Heart right ventricle (tissue), 16 donors: ENCODE data around the gene SLC13A4. TPM values are rescaled to one million over a fixed set of nuclear protein-coding genes. Genes with fewer than 3 reads are reported as not detected.

Source experiments
- ATAC-seq, 8 donors: fragments of 200-7000 bp; cut with Tn5 transposase; one replicate each; pipeline ENCODE4 v1.9.1; 2020; ENCODE audit warnings: mild to moderate bottlenecking in 8 of 8, moderate library complexity in 8 of 8, moderate number of reproducible peaks in 1 of 8
- DNase-seq, 2 donors: peaks; one replicate each; pipeline ENCODE4 v3.0.0-alpha.2; 2020
- H3K27ac ChIP-seq, 10 donors: fragments of 200-600 bp; sonication (generic) in 2 of 10; one replicate each; pipeline versions ENCODE4 v1.5.0 to v1.8.0; 2020 to 2022; ENCODE audit warnings: mild to moderate bottlenecking in 3 of 10
- H3K27me3 ChIP-seq, 7 donors: fragments of 200-600 bp; one replicate each; pipeline ENCODE4 v1.8.0; 2021 to 2022; ENCODE audit warnings: mild to moderate bottlenecking in 2 of 7
- H3K36me3 ChIP-seq, 9 donors: fragments of 200-600 bp; sonication (generic) in 1 of 9; one replicate each; pipeline versions ENCODE4 v1.5.0 to v1.8.0; 2020 to 2022; ENCODE audit warnings: mild to moderate bottlenecking in 2 of 9
- H3K4me1 ChIP-seq, 9 donors: fragments of 200-600 bp; sonication (generic) in 1 of 9; one replicate each; pipeline versions ENCODE4 v1.5.0 to v1.8.0; 2020 to 2022; ENCODE audit warnings: mild to moderate bottlenecking in 4 of 9
- H3K4me3 ChIP-seq, 10 donors: fragments of 200-600 bp; sonication (generic) in 2 of 10; one replicate each; pipeline versions ENCODE4 v1.5.0 to v1.8.0; 2020 to 2022; ENCODE audit warnings: mild to moderate bottlenecking in 7 of 10, moderate library complexity in 2 of 10
- H3K9me3 ChIP-seq, 11 donors: fragments of 200-600 bp in 10 of 11; sonication (generic) in 2 of 11; one replicate each; pipeline versions ENCODE4 v1.5.0 to v1.8.0; 2013 to 2022; ENCODE audit warnings: mild to moderate bottlenecking in 2 of 11, control low read depth in 1 of 11, moderate library complexity in 1 of 11
- WGBS, 2 donors: extraction: QIAGEN DNeasy Blood & Tissue Kit; methylation state at CpG; one replicate each; pipeline ENCODE4 v1.1.7; 2013; ENCODE audit warnings: inconsistent platforms in 1 of 2; 5-methylcytosine and 5-hydroxymethylcytosine counted together
- intact Hi-C, 10 donors: fragments of 100-400 bp; cut with DNase I; formaldehyde crosslinking; loops; one replicate each; pipeline versions ENCODE4 v1.11.1 to v1.14.2; 2022
- polyA plus RNA-seq, 2 donors: library from polyadenylated mRNA; stranded (reverse); fragments of 200-250 nt; gene quantifications; one replicate each; pipeline ENCODE4 v1.2.3, GENCODE V29; 2013
- total RNA-seq, 10 donors: library from RNA; stranded (reverse); fragmentation: NEBNext Ultra II Directional in 3 of 10; extraction: Animal tissue kit (Norgen Biotek cat#: 25700) in 3 of 10; gene quantifications; one replicate each; pipeline versions ENCODE4 v1.2.1 to v1.2.4, GENCODE V29; 2021 to 2023
- TF ChIP-seq, protein P1 (sequence below), 9 donors: fragments of 200-600 bp; sonication (generic) in 2 of 9; IDR thresholded peaks; one replicate each; pipeline versions ENCODE4 v1.5.0 to v1.8.0; 2021 to 2022; ENCODE audit warnings: antibody characterized with exemption in 9 of 9, mild to moderate bottlenecking in 5 of 9, moderate library complexity in 1 of 9
- donor health status: Arrhythmogenic right ventricular cardiomyopathy.
- donor health status: ischemic (EF 13 %, LVEDD 7.1; RV severe dilation, severe dysfunction).
- donor health status: healthy with polysubstance abuse.
- donor health status: DM: no; HTN: yes; CAD: no.
- donor health status: DM: no; HTN: no; CAD: no.
- donor health status: ischemic (EF 25% LVEDD 6.9; RV normal size, moderate dysfunction).
- donor health status: ischemic (EF 25% LVEDD 5.7; RV mildly dilated, moderate dysfunction).
- donor health status: healthy.
- donor health status: DM: yes; HTN: yes; CAD: no.
- donor health status: Ischemic cardiomyopathy.
- donor health status: ischemic (EF 35%, LVEDD 5.7; RV mildly dilated, moderate dysfunction).
- donor health status: nonischemic (EF 11% LVEDD 7.7; RV severe dilation, severe dysfunction).
- donor health status: DM: yes; HTN: yes; CAD: no.
- donor health status: PGD.
- donor health status: ischemic (EF 29% LVEDD 5.4; RV normal size, mild dysfunction).
- donor health status: nonischemic (EF 23%, LVEDD 6.1; RV moderate dilation, normal function).

Gene SLC13A4
- total and polyA plus RNA-seq, 12 donors, result 0.08 to 2.8 (median 0.56) TPM; not detected in 2

DNA sequence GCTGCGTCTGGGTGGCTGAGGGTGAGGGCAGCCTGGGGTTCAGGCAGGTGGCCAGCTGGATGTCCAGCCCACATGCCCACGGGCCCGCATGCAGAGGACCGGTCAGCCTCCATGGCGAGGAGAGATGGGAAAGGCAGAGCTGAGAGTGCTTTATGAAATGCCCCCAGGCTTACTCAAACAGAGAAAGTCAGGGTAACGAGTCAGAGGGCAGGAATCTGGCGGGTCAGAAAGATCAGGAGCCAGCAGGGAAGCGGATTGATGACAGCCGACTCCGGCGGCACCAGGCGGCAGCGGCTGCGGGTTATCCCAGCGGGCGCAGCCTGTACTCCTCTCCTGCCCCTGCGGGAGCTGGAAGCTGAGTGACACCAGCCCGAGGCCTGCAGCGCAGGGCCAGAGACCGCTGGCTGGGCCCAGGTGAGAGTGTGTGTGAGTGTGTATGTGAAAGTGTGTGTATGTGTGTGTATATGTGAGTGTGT is 13.4 kb downstream of the SLC13A4 start:
- DNase-seq (no peak), ATAC-seq (peak in 3 of 8 donors; percentile 20 to 57 (median 54))
- Histone ChIP-seq H3K36me3 (no peaks in the 10 kb centered on the region), H3K27me3 (no peaks in the 10 kb centered on the region), H3K4me1 (peaks cover 4 to 32% (median 12%) of the 10 kb centered on the region in 9 donors), H3K9me3 (no peaks in the 10 kb centered on the region), H3K4me3 (no peak overlapping the region), H3K27ac (no peak overlapping the region)
- intact Hi-C loops, result no loop called here
- TF ChIP-seq, protein P1, sequence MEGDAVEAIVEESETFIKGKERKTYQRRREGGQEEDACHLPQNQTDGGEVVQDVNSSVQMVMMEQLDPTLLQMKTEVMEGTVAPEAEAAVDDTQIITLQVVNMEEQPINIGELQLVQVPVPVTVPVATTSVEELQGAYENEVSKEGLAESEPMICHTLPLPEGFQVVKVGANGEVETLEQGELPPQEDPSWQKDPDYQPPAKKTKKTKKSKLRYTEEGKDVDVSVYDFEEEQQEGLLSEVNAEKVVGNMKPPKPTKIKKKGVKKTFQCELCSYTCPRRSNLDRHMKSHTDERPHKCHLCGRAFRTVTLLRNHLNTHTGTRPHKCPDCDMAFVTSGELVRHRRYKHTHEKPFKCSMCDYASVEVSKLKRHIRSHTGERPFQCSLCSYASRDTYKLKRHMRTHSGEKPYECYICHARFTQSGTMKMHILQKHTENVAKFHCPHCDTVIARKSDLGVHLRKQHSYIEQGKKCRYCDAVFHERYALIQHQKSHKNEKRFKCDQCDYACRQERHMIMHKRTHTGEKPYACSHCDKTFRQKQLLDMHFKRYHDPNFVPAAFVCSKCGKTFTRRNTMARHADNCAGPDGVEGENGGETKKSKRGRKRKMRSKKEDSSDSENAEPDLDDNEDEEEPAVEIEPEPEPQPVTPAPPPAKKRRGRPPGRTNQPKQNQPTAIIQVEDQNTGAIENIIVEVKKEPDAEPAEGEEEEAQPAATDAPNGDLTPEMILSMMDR (IDR thresholded peaks at IDR 0.05), result no peak
- WGBS, 2 donors, result 66 to 70% methylated on average over 20 of the region's 20 CpGs

DNA sequence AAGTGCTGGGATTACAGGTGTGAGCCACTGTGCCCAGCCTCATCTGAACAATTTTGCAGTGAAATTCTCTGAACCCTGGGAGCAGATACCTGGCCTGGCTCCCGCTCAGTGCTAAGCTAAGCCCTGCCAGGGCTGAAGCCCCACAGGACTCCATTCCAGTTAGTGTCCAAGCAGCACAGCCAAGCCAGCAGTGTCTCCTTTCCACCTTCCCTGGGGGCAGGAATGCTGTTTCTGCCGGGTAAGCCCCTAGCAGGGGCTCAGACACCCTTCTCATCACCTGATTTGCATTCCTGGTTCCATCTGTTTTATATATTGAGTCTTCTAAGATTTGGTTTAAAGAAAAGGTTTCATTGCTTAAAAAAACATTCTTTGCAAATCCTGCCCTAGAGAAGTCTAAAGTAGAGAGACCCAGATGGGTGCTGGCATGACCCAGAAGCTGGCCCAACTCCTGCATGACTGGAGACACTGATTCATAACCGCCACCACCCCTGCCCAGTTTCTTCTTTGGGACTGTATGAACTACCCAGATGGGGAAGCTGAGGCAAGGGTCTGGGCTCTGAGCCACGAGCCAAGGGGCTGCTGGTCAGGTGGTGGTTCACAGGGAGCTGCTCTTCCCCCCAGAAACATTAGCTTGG is 14.0 kb downstream of the SLC13A4 start:
- Histone ChIP-seq H3K27ac (no peak overlapping the region), H3K9me3 (no peaks in the 10 kb centered on the region), H3K27me3 (no peaks in the 10 kb centered on the region), H3K4me3 (no peak overlapping the region), H3K36me3 (no peaks in the 10 kb centered on the region), H3K4me1 (peaks cover under 1 to 26% (median 12%) of the 10 kb centered on the region in 9 donors)
- TF ChIP-seq, protein P1 (IDR thresholded peaks at IDR 0.05), result no peak
- ATAC-seq (peak in 1 of 8 donors; percentile 5), DNase-seq (no peak)
- intact Hi-C loops, result no loop called here
- WGBS, 2 donors, result 88 to 89% methylated on average over 4 of the region's 4 CpGs

DNA sequence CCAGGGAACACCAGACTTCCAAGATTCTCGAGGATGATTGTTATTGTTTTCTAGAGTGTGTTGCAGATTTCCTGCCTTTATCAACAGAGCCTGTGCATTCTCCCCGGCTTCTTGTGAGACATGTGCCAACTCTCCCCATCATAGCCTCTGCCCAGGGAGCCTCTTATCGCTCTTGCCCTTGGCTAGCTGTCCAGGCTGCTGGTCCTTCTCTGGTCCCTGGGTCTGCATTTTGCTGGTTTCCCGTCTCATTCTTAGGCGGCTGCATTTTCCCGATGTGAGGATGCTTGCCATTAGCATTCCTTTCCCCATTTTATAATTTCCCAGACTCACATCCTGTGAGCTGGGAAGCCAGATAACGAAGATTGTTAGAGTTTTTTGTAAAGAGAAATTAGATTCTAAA is 15.2 kb downstream of the SLC13A4 start:
- DNase-seq, result no peak
- no peak overlapping the region for H3K4me3 ChIP-seq
- intact Hi-C loops, result no loop called here
- TF ChIP-seq, protein P1 (IDR thresholded peaks at IDR 0.05), result no peak
- no peaks in the 10 kb centered on the region for H3K9me3 ChIP-seq
- WGBS, 2 donors, result 25 to 39% methylated on average over 7 of the region's 7 CpGs
- peak in 4 of 8 donors; percentile 5 to 45 (median 24) for ATAC-seq
- no peaks in the 10 kb centered on the region for H3K36me3 ChIP-seq
- peak overlapping the region in 1 of 10 donors; percentile 16 for H3K27ac ChIP-seq
- H3K27me3 ChIP-seq, result no peaks in the 10 kb centered on the region
- peaks cover 0 to 20% (median 12%) of the 10 kb centered on the region in 9 donors for H3K4me1 ChIP-seq

DNA sequence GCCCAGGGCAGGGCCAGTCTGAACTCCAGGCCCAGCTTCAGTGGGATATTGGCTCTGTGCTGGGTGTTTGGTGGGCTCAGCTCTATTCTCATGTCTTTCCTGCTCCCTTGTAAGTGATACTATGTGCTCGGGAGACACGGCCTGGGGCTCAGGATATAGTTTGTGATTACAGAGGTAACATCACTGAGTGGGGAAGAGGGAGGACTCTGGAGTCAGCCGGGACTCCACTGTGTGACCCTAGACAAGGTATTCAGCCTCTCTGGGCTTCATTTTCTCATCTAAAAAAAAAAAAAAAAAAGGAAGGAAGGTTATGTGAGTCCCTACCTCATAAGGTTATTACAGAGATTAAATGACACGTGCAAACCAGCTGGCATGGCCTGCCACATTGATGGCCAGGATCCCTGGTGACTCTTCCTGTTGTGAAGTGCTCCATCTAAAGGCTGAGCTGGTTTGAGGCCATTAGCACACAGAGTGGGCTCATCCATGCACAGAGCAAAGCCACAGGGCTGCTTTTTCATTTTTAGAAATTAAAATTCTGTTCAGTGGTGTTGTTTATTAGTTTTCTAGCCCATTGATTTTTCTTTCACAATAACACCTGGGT is 15.7 kb downstream of the SLC13A4 start:
- TF ChIP-seq, protein P1 (IDR thresholded peaks at IDR 0.05), result peak in 2 of 9 donors; percentile 16 to 21
- DNase-seq, result no peak
- intact Hi-C loops, result no loop called here
- Histone ChIP-seq H3K36me3 (no peaks in the 10 kb centered on the region), H3K4me3 (no peak overlapping the region), H3K27ac (peak overlapping the region in 1 of 10 donors; percentile 16), H3K27me3 (no peaks in the 10 kb centered on the region), H3K4me1 (peaks cover 0 to 20% (median 12%) of the 10 kb centered on the region in 9 donors), H3K9me3 (no peaks in the 10 kb centered on the region)
- 60 to 63% methylated on average over 4 of the region's 4 CpGs for WGBS, 2 donors
- peak in 5 of 8 donors; percentile 43 to 59 (median 45) for ATAC-seq
